CD4-positive, alpha-beta T cell treated with Interleukin-10 for 1 hour (primary cell): ENCODE data around the gene GAS6.

Experiments
- DNase-seq: peaks from one replicate; pipeline ENCODE4 v3.0.0-alpha.2; 2020

Gene GAS6

DNA sequence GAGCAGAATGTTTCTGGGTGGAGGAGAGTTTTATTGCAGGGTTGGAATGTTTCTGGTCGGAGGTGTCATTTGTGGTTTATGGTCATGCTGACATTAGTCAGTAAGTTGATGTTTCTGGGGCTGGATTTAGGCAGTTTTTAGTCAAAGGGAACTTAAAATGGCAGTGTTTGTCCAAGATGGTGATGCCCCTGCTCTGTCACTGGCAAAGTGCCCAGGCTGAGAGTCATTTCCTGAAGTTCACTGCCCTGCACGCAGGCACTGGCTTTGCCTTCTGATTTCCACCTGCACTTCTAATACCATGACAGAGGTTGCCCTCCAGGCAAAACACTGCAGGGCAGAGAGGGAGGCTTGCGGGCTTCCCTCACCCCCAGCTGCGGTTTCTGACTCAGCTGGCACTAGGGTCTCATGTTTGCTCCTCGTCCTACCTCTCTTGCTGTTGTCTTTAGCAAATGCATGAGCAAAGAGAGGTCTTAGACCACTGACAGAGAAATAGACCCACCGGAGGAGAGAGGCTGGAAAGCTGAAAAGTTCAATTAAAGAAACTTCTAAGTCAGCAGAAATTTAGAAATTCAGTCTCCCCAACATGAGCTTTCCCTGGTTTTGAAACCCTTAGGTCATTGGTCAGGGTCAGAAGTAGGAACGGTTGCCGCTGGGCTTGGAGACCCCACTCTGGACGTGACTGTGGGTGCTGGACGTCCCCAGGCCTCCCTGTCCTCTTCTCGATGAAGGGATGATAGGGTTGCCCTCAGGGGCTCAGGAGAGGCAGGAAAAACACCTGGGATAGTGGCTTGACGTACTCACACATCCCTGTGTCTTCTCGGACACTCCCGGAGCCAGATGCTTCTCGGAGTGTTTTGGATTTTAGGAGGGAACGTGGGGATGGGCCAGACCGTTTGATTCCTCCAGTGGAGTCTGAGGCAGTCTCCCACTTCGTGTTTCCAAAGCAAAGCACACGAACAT is 78.5 kb downstream of the GAS6 start:
- no peak for DNase-seq

DNA sequence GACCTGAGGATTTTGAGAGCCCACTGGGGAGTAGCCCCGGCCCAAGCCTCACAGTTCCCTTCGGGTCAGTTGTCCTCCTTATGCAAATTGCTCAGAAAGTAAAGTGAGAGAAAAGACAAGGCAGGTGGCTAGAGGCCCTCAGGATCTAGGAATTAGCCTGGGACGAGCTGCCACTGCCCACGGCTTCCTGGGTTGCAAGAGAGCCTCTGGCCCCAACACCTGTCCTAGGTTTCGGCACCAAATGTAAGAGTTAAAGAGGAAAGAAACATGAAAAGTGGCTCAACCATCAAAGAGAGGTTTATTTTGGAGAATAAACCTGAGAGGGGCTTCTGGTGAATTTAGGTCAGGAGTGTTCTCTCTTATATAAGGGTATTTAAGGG is 79.2 kb downstream of the GAS6 start:
- no peak for DNase-seq

DNA sequence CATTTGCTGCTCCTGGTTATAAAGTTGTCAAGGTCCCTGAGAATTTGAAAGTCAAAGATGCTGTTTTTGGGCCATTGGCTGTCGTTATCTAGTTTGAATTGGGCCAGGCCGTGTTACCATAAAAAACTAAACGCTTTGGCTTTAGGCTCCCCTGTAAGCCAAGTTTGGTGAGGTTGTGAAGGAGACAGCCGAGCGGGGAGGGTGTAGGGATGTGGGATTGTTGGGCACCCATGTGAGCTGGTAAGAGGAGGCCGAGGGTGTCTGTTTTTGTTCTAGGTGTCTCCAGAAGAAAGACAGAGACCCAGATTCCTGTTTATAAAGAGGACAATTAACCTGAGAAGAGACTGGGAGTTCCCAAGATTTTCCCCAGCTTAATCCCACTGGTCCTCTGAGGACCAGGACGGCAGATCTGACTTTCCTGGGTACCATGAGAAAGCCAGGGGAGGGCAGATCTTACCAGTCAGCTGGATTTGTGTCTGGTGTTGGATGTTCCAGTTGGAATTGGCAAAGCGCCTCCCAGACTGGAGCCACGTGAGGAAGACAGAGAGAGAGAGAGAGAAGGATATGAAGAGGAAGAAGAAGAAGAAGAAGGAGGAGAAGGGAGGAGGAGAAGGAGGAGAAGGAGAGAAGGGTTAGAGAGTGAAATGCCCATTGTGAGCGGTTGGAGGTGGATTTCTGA is 79.8 kb downstream of the GAS6 start:
- DNase-seq, result no peak

GRCh38 chr13:113783200-113783881 is 80.5 kb downstream of the GAS6 start:
- DNase-seq, result no peak

DNA sequence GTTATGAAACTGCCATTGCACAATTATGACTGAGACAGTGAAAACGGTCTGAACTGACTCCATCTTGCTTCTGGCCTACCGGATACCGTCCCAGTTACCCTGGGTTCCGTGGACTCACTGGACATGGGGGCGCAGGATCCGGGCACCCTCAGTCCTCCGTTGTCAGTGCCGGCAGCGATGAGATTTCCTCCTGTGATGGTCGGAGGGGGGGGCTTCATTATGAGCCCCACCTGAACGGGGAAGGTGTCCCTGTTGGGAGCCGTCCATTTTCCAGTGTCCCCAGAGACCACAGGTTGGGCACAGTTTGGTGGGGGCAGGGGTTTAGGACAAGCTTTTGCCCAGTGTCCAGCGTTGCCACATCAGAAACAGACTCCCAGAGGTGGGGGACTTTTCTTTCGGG is 81.4 kb downstream of the GAS6 start:
- DNase-seq, result no peak

DNA sequence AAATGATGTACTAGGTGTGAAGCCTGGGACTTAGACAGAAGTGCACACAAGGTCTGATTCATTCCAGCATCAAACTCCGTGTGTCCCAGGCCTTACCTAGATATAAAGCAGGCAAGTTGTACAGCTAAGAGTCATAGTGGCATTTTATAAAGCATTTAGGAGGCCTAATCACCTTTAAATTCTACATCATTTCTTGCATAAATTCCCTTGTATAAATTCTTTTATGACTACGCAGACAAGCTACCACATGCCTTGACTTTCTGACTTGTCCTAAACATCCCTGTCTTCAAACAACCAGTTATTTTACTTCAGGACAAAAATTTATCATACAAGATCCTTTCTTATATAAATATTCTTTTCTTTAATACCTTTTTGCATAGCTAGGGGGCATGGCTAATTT is 82.3 kb downstream of the GAS6 start:
- DNase-seq, result no peak

DNA sequence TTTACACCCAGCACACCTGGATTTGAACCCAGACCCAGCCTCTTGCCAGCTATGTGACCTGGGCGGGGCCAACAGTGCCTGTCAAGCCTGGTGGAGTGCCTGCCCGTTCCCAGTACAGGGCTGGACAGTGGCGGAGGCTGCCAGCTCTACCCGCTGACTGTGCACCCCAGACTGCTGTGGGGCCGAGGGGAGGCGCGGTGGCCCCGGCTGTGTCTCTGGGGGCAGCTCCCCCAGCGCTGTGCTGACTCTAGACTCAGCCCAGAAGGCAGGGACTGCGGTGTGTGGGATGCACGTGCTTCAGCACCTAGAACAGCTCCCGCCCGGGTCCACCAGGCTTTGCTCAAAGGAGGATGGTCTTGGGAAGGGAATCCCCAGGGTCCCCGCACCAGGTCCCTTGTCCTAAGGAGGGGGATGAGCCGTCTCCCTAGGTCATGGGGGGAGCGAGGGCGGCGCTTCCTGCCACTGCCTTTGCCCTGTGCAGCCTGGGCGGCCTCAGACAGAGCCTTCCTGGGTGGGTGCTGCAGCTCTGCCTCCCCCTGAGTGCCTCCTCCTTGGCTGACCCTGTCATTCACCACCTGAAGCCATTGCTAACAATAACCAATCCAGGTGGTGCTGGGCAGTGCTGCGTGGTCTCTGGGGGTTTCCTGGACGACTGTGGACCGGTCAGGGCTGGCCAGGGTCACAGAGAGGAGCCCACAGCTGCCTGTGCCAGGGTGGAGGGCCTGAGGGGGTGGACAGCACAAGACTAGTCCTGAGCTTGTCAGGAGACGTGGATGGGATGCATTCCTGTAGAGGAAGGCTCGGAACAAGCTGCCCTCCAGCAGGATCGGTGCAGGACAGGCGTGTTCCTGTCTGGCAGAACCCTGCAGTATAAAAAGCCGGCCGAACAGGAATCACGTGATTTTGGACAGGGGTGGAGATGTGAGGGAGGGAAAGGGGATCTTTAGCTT is 86.3 kb downstream of the GAS6 start:
- no peak for DNase-seq

DNA sequence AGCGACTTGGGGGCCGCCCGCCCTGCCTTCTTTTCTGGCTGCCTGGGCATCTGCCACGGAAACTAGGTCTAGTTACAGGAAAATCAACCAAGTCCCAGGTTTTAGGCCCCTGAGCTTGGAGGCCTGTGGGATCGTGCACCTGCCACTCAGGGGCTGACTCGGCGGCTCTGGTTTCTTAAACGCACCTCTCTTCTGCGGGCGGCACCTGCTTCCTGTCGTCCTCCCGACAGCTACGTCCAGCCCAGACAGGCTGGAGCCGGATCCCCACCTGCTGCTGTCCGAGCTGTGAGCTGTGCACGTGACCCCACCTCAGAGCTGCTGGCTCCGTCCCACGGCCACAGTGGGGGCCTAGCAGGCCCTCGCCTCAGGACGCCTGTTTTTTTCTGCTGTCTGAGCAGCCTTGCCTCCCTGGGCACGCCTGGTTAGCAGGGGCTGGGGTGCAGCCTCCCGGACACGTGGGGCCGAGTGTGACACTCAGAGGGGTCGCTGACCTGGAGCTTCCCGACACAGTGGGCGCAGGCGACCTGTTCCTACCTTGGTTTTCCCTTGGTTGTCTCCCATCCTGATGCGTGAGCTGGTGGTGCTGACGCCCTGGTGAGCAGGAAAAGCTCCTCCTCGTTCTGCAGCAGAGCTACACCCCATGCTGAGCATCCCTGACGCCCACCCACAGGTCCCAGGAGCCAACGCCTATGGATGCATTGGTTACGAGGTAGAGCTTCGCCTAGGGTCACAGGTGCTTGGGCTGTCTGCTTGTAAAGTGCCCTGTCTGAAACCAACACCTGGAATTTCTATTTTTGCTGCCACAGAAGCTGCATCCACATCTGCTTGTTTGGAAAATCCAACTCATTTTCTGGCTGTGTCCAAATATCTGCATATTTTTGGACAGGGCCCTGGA is 87.4 kb downstream of the GAS6 start:
- DNase-seq, result no peak

DNA sequence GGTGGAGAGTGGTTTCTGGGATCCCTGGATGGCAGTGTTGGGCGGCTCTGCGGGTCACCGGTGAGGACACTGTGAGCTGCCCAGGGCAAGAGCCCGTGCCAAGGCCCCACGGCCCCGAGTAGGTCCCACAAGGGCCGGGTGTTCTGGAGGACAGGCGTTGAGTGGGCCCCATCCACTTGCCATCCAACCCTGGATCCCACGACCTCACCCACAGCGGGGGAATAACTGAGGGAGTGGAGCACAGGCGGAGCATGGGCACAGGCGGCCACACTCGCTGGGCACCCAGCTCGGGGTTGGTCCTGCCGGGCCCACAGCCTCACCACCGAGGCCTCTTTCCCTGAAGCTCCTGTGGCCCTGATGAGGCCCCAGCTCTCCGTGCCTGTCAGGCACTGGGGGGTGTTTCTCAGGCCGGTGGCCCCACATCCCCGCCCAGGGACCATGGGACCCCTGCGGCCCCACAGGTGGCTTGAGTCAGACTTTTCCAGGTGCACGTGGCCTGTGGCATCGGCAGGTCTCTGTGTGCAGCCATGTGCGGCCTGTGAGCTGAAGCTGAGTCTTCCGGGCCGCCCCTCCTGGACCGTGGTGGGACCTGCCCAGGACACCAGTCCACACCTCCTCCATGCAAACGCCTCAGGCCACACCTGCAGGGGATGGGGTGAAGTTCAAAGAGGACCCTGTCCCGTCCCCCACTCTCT is 88.3 kb downstream of the GAS6 start:
- no peak for DNase-seq

DNA sequence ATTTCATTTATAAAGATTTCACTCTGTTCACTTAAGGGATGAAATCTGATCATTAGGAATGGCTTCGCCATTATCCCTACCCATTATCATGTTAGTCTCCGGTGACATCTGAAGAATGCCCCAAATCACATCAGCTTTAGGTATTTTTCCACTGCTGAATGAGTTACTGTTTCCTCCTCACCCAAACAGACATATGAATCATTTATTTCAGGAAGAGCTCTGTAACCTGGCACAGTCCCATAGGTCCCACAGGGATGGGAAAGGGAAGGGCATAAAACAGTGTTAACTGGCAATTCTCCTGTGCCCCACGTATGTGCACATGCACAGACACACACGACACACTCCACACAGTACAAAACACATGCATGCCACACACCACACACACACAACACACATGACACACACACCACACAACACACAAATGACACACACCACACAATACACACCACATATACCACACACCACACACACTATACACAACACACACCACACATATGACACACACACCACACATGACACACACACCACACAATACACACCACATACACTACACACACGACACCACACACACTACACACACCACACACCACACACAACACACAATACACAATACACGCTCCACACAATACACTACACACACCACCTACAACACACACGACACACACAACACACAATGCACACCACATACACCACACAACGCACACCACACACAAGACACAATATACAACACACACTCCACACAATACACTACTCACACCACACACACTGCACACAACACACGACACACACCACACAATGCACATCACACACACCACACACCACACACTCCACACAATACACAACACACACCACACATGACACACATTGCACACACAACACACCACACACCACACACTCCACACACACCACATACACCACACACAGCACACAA is 89.4 kb downstream of the GAS6 start:
- DNase-seq, result no peak

DNA sequence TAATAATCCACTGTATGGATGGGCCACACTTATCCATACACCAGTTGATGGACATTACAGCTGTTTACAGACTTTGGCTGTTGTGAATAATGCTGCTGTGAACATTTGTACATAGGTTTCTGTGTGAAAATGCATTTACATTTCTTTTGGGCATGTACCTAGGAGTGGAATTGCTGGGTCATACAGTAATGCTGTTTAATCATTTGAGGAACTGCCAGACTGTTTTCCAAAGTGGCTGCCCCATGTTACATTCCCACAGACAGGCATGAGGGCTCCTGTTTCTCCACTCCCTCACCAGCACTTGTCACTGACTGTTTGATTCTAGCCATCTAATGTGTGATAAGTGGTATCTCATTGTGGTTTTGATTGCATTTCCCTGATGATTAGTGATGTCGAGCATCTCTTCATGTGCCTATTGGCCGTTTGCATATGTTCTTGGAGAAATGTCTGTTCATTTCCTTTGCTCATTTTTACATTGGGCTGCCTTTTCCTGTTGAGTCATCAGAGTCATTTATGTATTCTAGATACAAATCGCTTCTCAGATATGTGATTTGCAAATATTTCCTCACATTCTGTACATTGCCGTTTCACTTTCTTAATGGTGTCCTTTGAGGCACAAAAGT is 92.1 kb downstream of the GAS6 start:
- no peak for DNase-seq

DNA sequence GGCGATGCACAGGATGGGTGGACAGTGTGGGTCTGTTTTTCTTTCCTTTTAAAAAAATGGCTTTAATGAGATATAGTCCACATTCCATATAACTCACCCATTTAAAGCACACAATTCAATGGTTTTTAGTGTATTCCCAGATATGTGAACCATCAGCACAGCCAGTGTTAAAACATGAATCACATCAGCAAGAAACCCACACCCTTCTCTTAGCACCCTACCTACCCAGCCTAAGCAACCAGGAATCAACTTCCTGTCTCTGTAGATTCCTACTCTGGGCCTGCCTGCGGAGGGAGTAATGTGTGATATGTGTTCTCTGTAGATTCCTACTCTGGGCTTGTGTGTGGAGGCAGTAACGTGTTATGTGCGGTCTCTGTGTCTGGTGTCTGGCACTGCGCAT is 92.9 kb downstream of the GAS6 start:
- no peak for DNase-seq
